Astrocyte (in vitro differentiated cells and primary cell): ENCODE measurements around the gene FNDC11. TPM values are rescaled to one million over a fixed set of nuclear protein-coding genes. Genes with fewer than 3 reads are reported as not detected.

Source experiments
- DNase-seq: peaks from one replicate; pipeline ENCODE4 v3.0.0-alpha.2; 2010; ENCODE audit warnings: low read depth
- FAIRE-seq: peaks from 2 replicates; lab custom pipeline; 2011; peaks lifted over from hg19 to GRCh38; lab: Jason Lieb, UNC
- H2AFZ ChIP-seq: 2 replicates; pipeline ENCODE4 v1.6.0; 2012; ENCODE audit warnings: low read depth, low read length, inconsistent platforms
- H3K27ac ChIP-seq: 2 replicates; pipeline ENCODE4 v1.5.1; 2011; ENCODE audit warnings: low read depth, low read length, inconsistent platforms
- H3K27me3 ChIP-seq: 2 replicates; pipeline ENCODE4 v1.6.0; 2011; ENCODE audit warnings: low read length, inconsistent platforms; ENCODE audit not compliant: insufficient read depth
- H3K36me3 ChIP-seq: 2 replicates; pipeline ENCODE4 v1.5.1; 2011; ENCODE audit warnings: low read length, inconsistent platforms; ENCODE audit not compliant: insufficient read depth
- H3K4me1 ChIP-seq: 2 replicates; pipeline ENCODE4 v1.5.1; 2011; ENCODE audit warnings: low read length, inconsistent platforms; ENCODE audit not compliant: insufficient read depth
- H3K4me2 ChIP-seq: 2 replicates; pipeline ENCODE4 v1.6.0; 2012; ENCODE audit warnings: low read length, inconsistent platforms
- H3K4me3 ChIP-seq: 2 replicates; pipeline ENCODE4 v1.5.1; 2011; ENCODE audit warnings: low read depth, mild to moderate bottlenecking, low read length, inconsistent platforms; ENCODE audit not compliant: insufficient read depth
- H3K79me2 ChIP-seq: 2 replicates; pipeline ENCODE4 v1.6.0; 2012; ENCODE audit warnings: mild to moderate bottlenecking, low read length, inconsistent platforms; ENCODE audit not compliant: insufficient read depth
- H3K9ac ChIP-seq: 2 replicates; pipeline ENCODE4 v1.6.0; 2012; ENCODE audit warnings: mild to moderate bottlenecking, low read length, inconsistent platforms
- H3K9me3 ChIP-seq: 2 replicates; pipeline ENCODE4 v1.5.1; 2012; ENCODE audit warnings: low read depth, mild to moderate bottlenecking, low read length, inconsistent platforms; ENCODE audit not compliant: insufficient read depth
- H4K20me1 ChIP-seq: 2 replicates; pipeline ENCODE4 v1.6.0; 2012; ENCODE audit warnings: low read length, inconsistent platforms; ENCODE audit not compliant: insufficient read depth
- H3K27ac Mint-ChIP-seq: one replicate; pipeline ENCODE4 v1.8.0; 2021; ENCODE audit warnings: mild to moderate bottlenecking, mixed read lengths; ENCODE audit not compliant: unreplicated experiment
- H3K27me3 Mint-ChIP-seq: one replicate; pipeline ENCODE4 v1.8.0; 2021; ENCODE audit warnings: low read depth, mixed read lengths; ENCODE audit not compliant: unreplicated experiment
- H3K36me3 Mint-ChIP-seq: one replicate; pipeline ENCODE4 v1.8.0; 2021; ENCODE audit warnings: low read depth, mixed read lengths; ENCODE audit not compliant: unreplicated experiment
- H3K4me1 Mint-ChIP-seq: one replicate; pipeline ENCODE4 v1.8.0; 2021; ENCODE audit warnings: low read depth, mixed read lengths; ENCODE audit not compliant: unreplicated experiment
- H3K4me3 Mint-ChIP-seq: one replicate; pipeline ENCODE4 v1.8.0; 2021; ENCODE audit warnings: mild to moderate bottlenecking, moderate library complexity, mixed read lengths; ENCODE audit not compliant: unreplicated experiment
- H3K9me3 Mint-ChIP-seq: one replicate; pipeline ENCODE4 v1.8.0; 2021; ENCODE audit warnings: mild to moderate bottlenecking, mixed read lengths; ENCODE audit not compliant: unreplicated experiment
- EZH2 ChIP-seq: IDR thresholded peaks from 2 replicates; pipeline ENCODE4 v1.6.1; 2012; ENCODE audit warnings: mild to moderate bottlenecking, low read length, inconsistent platforms; ENCODE audit not compliant: insufficient read depth
- total RNA-seq: library from RNA; stranded (reverse); gene quantifications from 2 replicates; pipeline ENCODE4 v1.2.1, GENCODE V29; 2021
- TF ChIP-seq, protein P1 (sequence below): IDR thresholded peaks from 2 replicates; pipeline ENCODE4 v1.5.1; 2011; ENCODE audit warnings: low read depth, mild to moderate bottlenecking, inconsistent platforms, low read length, moderate library complexity; ENCODE audit not compliant: insufficient read depth

FNDC11 gene
- total RNA-seq, 1 donor from 2014 or later: 0.20 TPM

GRCh38 chr20:63538204-63539091, 15.5 kb upstream of the FNDC11 start:
- H2AFZ ChIP-seq: peak overlapping the region; percentile 81
- Mint-ChIP-seq H3K27ac (no peak overlapping the region), H3K9me3 (no peaks in the 10 kb centered on the region), H3K4me3 (no peak overlapping the region), H3K4me1 (peaks cover 2% of the 10 kb centered on the region), H3K36me3 (no peaks in the 10 kb centered on the region), H3K27me3 (no peaks in the 10 kb centered on the region)
- FAIRE-seq: no peak
- no peak for DNase-seq
- H3K9ac ChIP-seq: peak overlapping the region; percentile 50
- H3K9me3 ChIP-seq: no peaks in the 10 kb centered on the region
- TF ChIP-seq, protein P1, sequence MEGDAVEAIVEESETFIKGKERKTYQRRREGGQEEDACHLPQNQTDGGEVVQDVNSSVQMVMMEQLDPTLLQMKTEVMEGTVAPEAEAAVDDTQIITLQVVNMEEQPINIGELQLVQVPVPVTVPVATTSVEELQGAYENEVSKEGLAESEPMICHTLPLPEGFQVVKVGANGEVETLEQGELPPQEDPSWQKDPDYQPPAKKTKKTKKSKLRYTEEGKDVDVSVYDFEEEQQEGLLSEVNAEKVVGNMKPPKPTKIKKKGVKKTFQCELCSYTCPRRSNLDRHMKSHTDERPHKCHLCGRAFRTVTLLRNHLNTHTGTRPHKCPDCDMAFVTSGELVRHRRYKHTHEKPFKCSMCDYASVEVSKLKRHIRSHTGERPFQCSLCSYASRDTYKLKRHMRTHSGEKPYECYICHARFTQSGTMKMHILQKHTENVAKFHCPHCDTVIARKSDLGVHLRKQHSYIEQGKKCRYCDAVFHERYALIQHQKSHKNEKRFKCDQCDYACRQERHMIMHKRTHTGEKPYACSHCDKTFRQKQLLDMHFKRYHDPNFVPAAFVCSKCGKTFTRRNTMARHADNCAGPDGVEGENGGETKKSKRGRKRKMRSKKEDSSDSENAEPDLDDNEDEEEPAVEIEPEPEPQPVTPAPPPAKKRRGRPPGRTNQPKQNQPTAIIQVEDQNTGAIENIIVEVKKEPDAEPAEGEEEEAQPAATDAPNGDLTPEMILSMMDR: no peak
- no peak for TF ChIP-seq EZH2
- no peaks in the 10 kb centered on the region for H3K27me3 ChIP-seq
- H3K4me3 ChIP-seq: no peak overlapping the region
- no peaks in the 10 kb centered on the region for H3K36me3 ChIP-seq
- H4K20me1 ChIP-seq: no peaks in the 10 kb centered on the region
- H3K4me1 ChIP-seq: peaks cover 8% of the 10 kb centered on the region
- peak overlapping the region; percentile 79 for H3K4me2 ChIP-seq
- H3K79me2 ChIP-seq: no peaks in the 10 kb centered on the region
- H3K27ac ChIP-seq: no peak overlapping the region

DNA sequence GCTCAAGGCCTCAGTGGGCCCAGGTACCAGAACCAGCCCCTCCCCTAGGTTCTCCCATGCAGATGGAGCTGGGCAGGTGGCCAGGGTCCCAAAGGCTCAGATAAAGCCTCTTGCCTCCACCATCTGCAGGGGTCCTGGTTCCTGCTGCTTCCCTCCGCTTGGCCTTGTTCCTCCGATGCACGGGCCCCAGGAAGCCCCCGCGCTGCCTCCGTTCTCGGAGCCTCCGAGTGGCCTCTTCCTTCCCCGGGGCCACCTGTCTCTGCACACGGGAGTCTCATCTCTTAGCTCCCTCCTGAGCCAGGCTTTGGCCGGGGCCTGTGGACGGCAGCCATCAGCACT, 14.9 kb upstream of the FNDC11 start:
- FAIRE-seq: no peak
- Mint-ChIP-seq H3K4me1 (peaks cover 2% of the 10 kb centered on the region), H3K27ac (no peak overlapping the region), H3K27me3 (peaks cover 4% of the 10 kb centered on the region), H3K9me3 (no peaks in the 10 kb centered on the region), H3K36me3 (peaks cover 2% of the 10 kb centered on the region), H3K4me3 (no peak overlapping the region)
- H3K9ac ChIP-seq: no peak overlapping the region
- TF ChIP-seq, protein P1: no peak
- TF ChIP-seq EZH2: no peak
- no peak overlapping the region for H3K4me3 ChIP-seq
- no peaks in the 10 kb centered on the region for H3K27me3 ChIP-seq
- peaks cover 8% of the 10 kb centered on the region for H3K4me1 ChIP-seq
- no peaks in the 10 kb centered on the region for H4K20me1 ChIP-seq
- H3K36me3 ChIP-seq: no peaks in the 10 kb centered on the region
- no peak overlapping the region for H3K27ac ChIP-seq
- H3K79me2 ChIP-seq: no peaks in the 10 kb centered on the region
- DNase-seq: no peak
- H3K4me2 ChIP-seq: no peak overlapping the region
- H3K9me3 ChIP-seq: no peaks in the 10 kb centered on the region
- no peak overlapping the region for H2AFZ ChIP-seq
